GM21528 (cell line): ENCODE data around the gene SMTN.
"Not testable (repeated sequence)": the region's sequence is repeated elsewhere in the genome, so short reads cannot be mapped to it uniquely, and the experiment has no call there.

Experiments
- ATAC-seq: cut with Tn5 transposase; IDR thresholded peaks from one replicate; pipeline ENCODE4 v1.9.1; 2021; ENCODE audit warnings: mild to moderate bottlenecking, moderate library complexity; ENCODE audit not compliant: unreplicated experiment, low FRiP score

SMTN gene

GRCh38 chr22:31102441-31103081, 21.4 kb downstream of the SMTN start:
- ATAC-seq: no peak

GRCh38 chr22:31103111-31103510, 22.0 kb downstream of the SMTN start:
- ATAC-seq: no peak

GRCh38 chr22:31103899-31104694, 23.0 kb downstream of the SMTN start:
- no peak for ATAC-seq

- no peak for ATAC-seq
Measured at GRCh38 chr22:31104869-31105268, 23.8 kb downstream of the SMTN start.

GRCh38 chr22:31105282-31105929, 24.3 kb downstream of the SMTN start:
- ATAC-seq: no peak

- no peak for ATAC-seq
Measured at GRCh38 chr22:31106001-31106571, 25.0 kb downstream of the SMTN start.

- no peak for ATAC-seq
Measured at GRCh38 chr22:31106731-31107177, 25.6 kb downstream of the SMTN start.

- ATAC-seq: peak; percentile 82
Measured at GRCh38 chr22:31107178-31107893, 26.2 kb downstream of the SMTN start, which contains the start of gene SELENOM. TSS of gene SELENOM (minus strand) at chr22:31107568. CDS start at chr22:31107505, 63 bp downstream.

- ATAC-seq: peak; percentile 23
Measured at GRCh38 chr22:31107894-31108218, 26.7 kb downstream of the SMTN start.

- not testable (repeated sequence) for ATAC-seq
Measured at GRCh38 chr22:31112547-31113091, 31.5 kb downstream of the SMTN start.

- ATAC-seq: no peak
Measured at GRCh38 chr22:31118046-31118820, 37.1 kb downstream of the SMTN start.

GRCh38 chr22:31119026-31119717, 38.1 kb downstream of the SMTN start:
- no peak for ATAC-seq

- ATAC-seq: no peak
Measured at GRCh38 chr22:31120230-31120629, 39.1 kb downstream of the SMTN start.

GRCh38 chr22:31120642-31121041, 39.5 kb downstream of the SMTN start:
- no peak for ATAC-seq

GRCh38 chr22:31121403-31121802, 40.3 kb downstream of the SMTN start:
- no peak for ATAC-seq

- no peak for ATAC-seq
Measured at GRCh38 chr22:31122196-31122531, 41.0 kb downstream of the SMTN start.

- ATAC-seq: no peak
Measured at GRCh38 chr22:31122532-31123291, 41.6 kb downstream of the SMTN start, which contains the start of gene INPP5J. TSS of gene INPP5J (plus strand) at chr22:31122966. CDS start at chr22:31123015, 49 bp downstream.

GRCh38 chr22:31123292-31123602, 42.1 kb downstream of the SMTN start:
- ATAC-seq: no peak
